Activated CD8-positive, alpha-beta memory T cell treated with anti-CD3 and anti-CD28 coated beads for 24 hours (primary cell): Measurements from ENCODE around the gene MISP.

ENCODE experiments used
- DNase-seq: peaks from one replicate; pipeline ENCODE4 v3.0.0-alpha.2; 2020

MISP gene

GRCh38 chr19:778910-779653 lies 28.2 kb downstream of the MISP start:
- DNase-seq, result no peak

GRCh38 chr19:780935-781334 lies 30.0 kb downstream of the MISP start:
- no peak for DNase-seq

GRCh38 chr19:781800-782184 lies 30.9 kb downstream of the MISP start:
- no peak for DNase-seq

- DNase-seq, result no peak
Observed at GRCh38 chr19:782185-782877, 31.4 kb downstream of the MISP start.

GRCh38 chr19:782878-783668 lies 32.2 kb downstream of the MISP start:
- no peak for DNase-seq

GRCh38 chr19:784541-784940 lies 33.6 kb downstream of the MISP start:
- DNase-seq, result no peak

- no peak for DNase-seq
Observed at GRCh38 chr19:787536-787935, 36.6 kb downstream of the MISP start.

- no peak for DNase-seq
Observed at GRCh38 chr19:788686-788982, 37.7 kb downstream of the MISP start.

GRCh38 chr19:788983-789700 lies 38.2 kb downstream of the MISP start:
- DNase-seq, result no peak

GRCh38 chr19:789701-790060 lies 38.8 kb downstream of the MISP start:
- no peak for DNase-seq

GRCh38 chr19:791007-791566 lies 40.2 kb downstream of the MISP start:
- DNase-seq, result no peak

- DNase-seq, result no peak
Observed at GRCh38 chr19:791567-792305, 40.8 kb downstream of the MISP start.

GRCh38 chr19:792306-792885 lies 41.5 kb downstream of the MISP start:
- DNase-seq, result no peak

GRCh38 chr19:793806-794205 lies 42.9 kb downstream of the MISP start:
- DNase-seq, result no peak

- DNase-seq, result no peak
Observed at GRCh38 chr19:795073-795611, 44.2 kb downstream of the MISP start.

- DNase-seq, result no peak
Observed at GRCh38 chr19:795691-796581, 45.0 kb downstream of the MISP start.

GRCh38 chr19:796692-797527 lies 46.0 kb downstream of the MISP start, which contains the start of gene PTBP1:
Gene PTBP1, plus strand, starts transcription at chr19:797452. Its CDS starts 46 bp downstream, at chr19:797498.
- peak; percentile 98 for DNase-seq

GRCh38 chr19:797528-798414 lies 46.9 kb downstream of the MISP start:
- peak; percentile 94 for DNase-seq
